ENCODE data around the gene ST6GAL2.

DNA sequence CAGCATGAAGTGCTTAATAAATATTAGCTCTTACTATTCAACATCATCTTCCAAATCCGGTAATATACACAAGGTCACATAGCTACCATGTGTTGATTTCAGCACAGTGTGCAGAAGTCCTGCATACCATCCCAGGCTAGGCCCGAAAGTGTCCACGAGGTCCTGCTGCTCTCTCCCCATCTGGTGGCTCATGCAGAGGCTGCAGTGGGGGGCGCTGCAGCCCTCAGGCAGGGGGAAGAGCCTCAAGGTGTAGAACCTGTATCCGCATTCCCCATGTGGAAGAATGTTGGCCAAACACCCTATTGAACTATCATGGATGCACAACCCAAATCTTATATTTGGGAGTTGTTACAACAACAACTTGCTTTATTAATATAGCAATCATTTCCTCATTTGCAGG lies 88.5 kb downstream of the ST6GAL2 start:
- TF ChIP-seq ZNF211 (tag by site-specific recombination; IDR thresholded peaks at IDR 0.05; ENCODE audit: low read depth), result no peak
- TF ChIP-seq, protein P1, sequence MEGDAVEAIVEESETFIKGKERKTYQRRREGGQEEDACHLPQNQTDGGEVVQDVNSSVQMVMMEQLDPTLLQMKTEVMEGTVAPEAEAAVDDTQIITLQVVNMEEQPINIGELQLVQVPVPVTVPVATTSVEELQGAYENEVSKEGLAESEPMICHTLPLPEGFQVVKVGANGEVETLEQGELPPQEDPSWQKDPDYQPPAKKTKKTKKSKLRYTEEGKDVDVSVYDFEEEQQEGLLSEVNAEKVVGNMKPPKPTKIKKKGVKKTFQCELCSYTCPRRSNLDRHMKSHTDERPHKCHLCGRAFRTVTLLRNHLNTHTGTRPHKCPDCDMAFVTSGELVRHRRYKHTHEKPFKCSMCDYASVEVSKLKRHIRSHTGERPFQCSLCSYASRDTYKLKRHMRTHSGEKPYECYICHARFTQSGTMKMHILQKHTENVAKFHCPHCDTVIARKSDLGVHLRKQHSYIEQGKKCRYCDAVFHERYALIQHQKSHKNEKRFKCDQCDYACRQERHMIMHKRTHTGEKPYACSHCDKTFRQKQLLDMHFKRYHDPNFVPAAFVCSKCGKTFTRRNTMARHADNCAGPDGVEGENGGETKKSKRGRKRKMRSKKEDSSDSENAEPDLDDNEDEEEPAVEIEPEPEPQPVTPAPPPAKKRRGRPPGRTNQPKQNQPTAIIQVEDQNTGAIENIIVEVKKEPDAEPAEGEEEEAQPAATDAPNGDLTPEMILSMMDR (tag by site-specific recombination; IDR thresholded peaks at IDR 0.05), result no peak
- TF ChIP-seq ZNF558 (tag by site-specific recombination; IDR thresholded peaks at IDR 0.05), result no peak
- no peak for TF ChIP-seq ZNF335 (tag by site-specific recombination; conservative IDR thresholded peaks at IDR 0.05)
- no peak for TF ChIP-seq ZNF302 (tag by site-specific recombination; IDR thresholded peaks at IDR 0.05; ENCODE audit: low read depth)
- no peak for TF ChIP-seq ZNF140 (tag by site-specific recombination; IDR thresholded peaks at IDR 0.05)
- no peak for TF ChIP-seq ZNF629 (tag by site-specific recombination; IDR thresholded peaks at IDR 0.05)
- no peak for TF ChIP-seq ZNF792 (tag by site-specific recombination; IDR thresholded peaks at IDR 0.05)
- TF ChIP-seq OVOL3 (tag by site-specific recombination; IDR thresholded peaks at IDR 0.05), result no peak
